AG04450 (cell line): ENCODE measurements around the gene KIAA1671. TPM values are rescaled to one million over a fixed set of nuclear protein-coding genes. Genes with fewer than 3 reads are reported as not detected.

Experiments
- CTCF ChIA-PET: fragments of 300-600, 350-600 bp; formaldehyde crosslinking; extraction: SDS; loops from one replicate; lab custom pipeline; 2022; ENCODE audit warnings: antibody characterized with exemption, inconsistent platforms; lab: Charles Lee
- POLR2A ChIA-PET: fragments of 350-600 bp; formaldehyde crosslinking; extraction: SDS; loops from one replicate; lab custom pipeline; 2021; ENCODE audit warnings: antibody characterized with exemption, inconsistent platforms; lab: Yijun Ruan, JAX
- DNase-seq: peaks from one replicate; pipeline ENCODE4 v3.0.0-alpha.2; 2011; ENCODE audit warnings: low read depth, low spot score
- H3K27ac ChIP-seq: one replicate; pipeline ENCODE4 v1.5.1; 2012; ENCODE audit warnings: low read depth, low read length, control low read depth
- H3K27me3 ChIP-seq: one replicate; pipeline ENCODE4 v1.6.0; 2012; ENCODE audit warnings: low read length; ENCODE audit not compliant: control insufficient read depth, insufficient read depth
- H3K4me3 ChIP-seq: 2 replicates; pipeline ENCODE4 v1.5.1; 2011; ENCODE audit warnings: mild to moderate bottlenecking, low read depth, low read length, control low read depth
- H3K9me3 ChIP-seq: 2 replicates; pipeline ENCODE4 v1.5.1; 2012; ENCODE audit warnings: low read length; ENCODE audit not compliant: control insufficient read depth, insufficient read depth
- CTCF ChIP-seq: IDR thresholded peaks from 2 replicates; pipeline ENCODE4 v1.5.1; 2011; ENCODE audit warnings: low read depth, low read length, control low read depth, inconsistent platforms
- polyA plus RNA-seq: library from polyadenylated mRNA; depleted of rRNA; stranded (reverse); fragments of >200 nt; gene quantifications from 2 replicates; pipeline ENCODE4 v1.2.3, GENCODE V29; 2011

Gene KIAA1671
- polyA plus RNA-seq, 1 experiment, result 0.02 TPM

GRCh38 chr22:25069758-25070481, 117.4 kb downstream of the KIAA1671 start:
- Histone ChIP-seq H3K4me3 (no peak overlapping the region), H3K9me3 (no peaks in the 10 kb centered on the region), H3K27me3 (peaks cover 15% of the 10 kb centered on the region), H3K27ac (no peak overlapping the region)
- ChIA-PET POLR2A (no interaction called here), CTCF (no interaction called here)
- no peak for DNase-seq
- TF ChIP-seq CTCF, result no peak

- DNase-seq, result no peak
- H3K9me3 ChIP-seq, result no peaks in the 10 kb centered on the region
- POLR2A ChIA-PET, result no interaction called here
Observed at GRCh38 chr22:25070956-25071355, 118.4 kb downstream of the KIAA1671 start.

GRCh38 chr22:25071720-25072119, 119.2 kb downstream of the KIAA1671 start:
- CTCF ChIA-PET, result no interaction called here
- no peak for TF ChIP-seq CTCF
- no peak for DNase-seq
- Histone ChIP-seq H3K4me3 (no peak overlapping the region), H3K27me3 (peaks cover 15% of the 10 kb centered on the region), H3K9me3 (no peaks in the 10 kb centered on the region), H3K27ac (no peak overlapping the region)
- POLR2A ChIA-PET, result no interaction called here

More at GRCh38 chr22:25070956-25071355, 118.4 kb downstream of the KIAA1671 start:
- CTCF ChIA-PET, result no interaction called here
- no peak for TF ChIP-seq CTCF
- no peak overlapping the region for H3K4me3 ChIP-seq
- H3K27ac ChIP-seq, result no peak overlapping the region
- peaks cover 15% of the 10 kb centered on the region for H3K27me3 ChIP-seq

GRCh38 chr22:25072406-25072805, 119.9 kb downstream of the KIAA1671 start:
- ChIA-PET CTCF (no interaction called here), POLR2A (no interaction called here)
- no peak for TF ChIP-seq CTCF
- no peak for DNase-seq
- H3K4me3 ChIP-seq, result no peak overlapping the region
- H3K27me3 ChIP-seq, result peaks cover 12% of the 10 kb centered on the region
- H3K27ac ChIP-seq, result no peak overlapping the region
- no peaks in the 10 kb centered on the region for H3K9me3 ChIP-seq

GRCh38 chr22:25076336-25076735, 123.8 kb downstream of the KIAA1671 start:
- no peaks in the 10 kb centered on the region for H3K9me3 ChIP-seq
- no peak overlapping the region for H3K4me3 ChIP-seq
- no peak for DNase-seq
- H3K27ac ChIP-seq, result no peak overlapping the region
- no peak for TF ChIP-seq CTCF
- no peaks in the 10 kb centered on the region for H3K27me3 ChIP-seq
- CTCF ChIA-PET, result no interaction called here
- POLR2A ChIA-PET, result no interaction called here
